GM19463 (cell line): Measurements from ENCODE around the gene EXOSC5.
A peak's percentile ranks its signal among the peaks of the same experiment; 100 is the strongest.
"Not testable (repeated sequence)": the region's sequence is repeated elsewhere in the genome, so short reads cannot be mapped to it uniquely, and the experiment has no call there.

ENCODE experiments used
- ATAC-seq: cut with Tn5 transposase; IDR thresholded peaks from one replicate; pipeline ENCODE4 v1.9.1; 2021; ENCODE audit warnings: mild to moderate bottlenecking, moderate library complexity; ENCODE audit not compliant: unreplicated experiment

Gene EXOSC5

DNA sequence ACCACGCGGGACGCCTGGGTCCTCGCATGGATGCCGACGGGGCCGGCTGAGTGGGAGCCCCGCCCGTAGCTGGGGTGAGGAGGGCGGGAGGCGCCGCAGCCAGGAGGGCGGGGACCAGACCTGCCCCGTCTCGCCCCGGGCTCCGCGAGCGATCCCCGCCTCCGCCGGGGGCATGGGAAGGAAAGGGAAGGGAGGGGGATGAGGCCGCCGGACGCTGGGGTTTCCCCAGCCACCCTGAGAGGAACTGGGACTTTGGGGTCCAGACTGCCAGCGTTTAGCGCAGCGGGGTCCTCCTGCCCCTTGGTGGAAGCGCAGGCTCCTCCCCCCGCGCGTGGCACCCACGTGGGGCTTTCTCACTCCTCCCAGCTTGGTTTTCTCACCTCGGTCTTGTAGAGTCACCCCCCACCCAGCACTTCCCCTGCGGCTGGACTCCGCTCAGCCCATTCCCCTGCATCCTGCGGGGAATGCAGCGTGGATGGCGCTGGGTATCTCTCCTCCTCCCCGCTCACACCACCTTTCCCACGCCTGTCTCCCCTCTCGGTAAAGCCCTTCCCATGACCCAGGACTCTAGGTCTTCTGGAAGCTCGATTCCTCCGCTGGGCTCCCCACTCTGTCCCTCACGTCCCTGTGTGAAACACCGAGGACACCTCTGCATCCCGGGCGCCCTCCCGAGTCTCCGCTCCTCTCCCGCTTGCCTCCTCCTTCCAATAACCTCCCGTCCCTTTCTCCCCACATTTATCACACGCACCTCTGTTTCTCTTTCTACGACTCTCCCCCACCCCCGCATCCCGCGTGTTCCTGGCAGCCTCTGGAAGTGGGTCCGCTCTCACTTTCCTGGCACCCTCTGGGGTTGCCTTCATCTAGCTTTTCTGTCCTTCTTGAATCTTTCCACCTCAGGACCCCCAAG is 45.6 kb downstream of the EXOSC5 start:
- ATAC-seq, result peak; percentile 45

DNA sequence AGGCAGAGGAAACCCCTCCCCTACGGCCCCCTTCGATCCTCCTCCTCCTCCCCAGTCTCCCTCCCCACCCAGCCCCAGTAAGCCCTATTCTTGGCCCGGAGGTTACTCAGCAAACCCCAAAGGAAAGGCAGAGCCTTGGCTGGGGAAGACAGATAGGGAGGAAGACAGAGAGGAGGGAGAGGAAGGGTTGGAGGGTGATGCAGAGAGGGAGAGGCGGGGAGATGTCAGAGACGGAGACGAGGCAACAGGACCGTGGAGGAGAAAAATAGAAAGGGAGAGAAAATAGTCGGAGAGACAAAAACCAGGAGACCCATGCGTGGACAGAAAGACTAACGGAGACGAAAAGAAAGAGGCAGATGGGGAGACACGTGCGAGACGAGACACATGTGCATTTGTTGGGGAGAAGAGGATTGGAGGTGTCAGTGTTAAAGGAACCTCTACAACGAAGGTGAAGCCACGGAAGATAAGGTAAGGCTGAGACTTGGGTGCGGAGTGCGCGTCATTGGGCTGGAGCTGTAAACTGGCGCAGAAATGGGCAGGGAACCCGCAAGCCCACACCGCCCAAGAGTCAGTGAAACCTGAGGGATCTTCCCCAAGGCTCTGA is 46.3 kb downstream of the EXOSC5 start:
- no peak for ATAC-seq

DNA sequence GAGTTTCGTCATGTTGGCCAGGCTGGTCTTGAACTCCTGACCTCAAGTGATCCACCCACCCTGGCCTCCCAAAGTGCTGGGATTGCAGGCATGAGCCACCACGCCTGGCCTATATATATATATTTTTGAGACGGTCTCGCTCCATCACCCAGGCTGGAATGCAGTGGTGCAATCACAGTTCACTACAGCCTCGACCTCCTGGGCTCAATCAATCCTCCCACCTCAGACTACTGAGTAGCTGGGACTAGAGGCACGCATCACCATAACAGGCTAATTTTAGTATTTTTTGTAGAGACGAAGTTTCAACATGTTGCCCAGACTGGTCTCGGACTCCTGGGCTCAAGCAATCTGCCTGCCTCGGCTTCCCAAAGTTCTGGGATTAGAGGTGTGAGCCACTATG is 50.2 kb downstream of the EXOSC5 start:
- ATAC-seq, result not testable (repeated sequence)

DNA sequence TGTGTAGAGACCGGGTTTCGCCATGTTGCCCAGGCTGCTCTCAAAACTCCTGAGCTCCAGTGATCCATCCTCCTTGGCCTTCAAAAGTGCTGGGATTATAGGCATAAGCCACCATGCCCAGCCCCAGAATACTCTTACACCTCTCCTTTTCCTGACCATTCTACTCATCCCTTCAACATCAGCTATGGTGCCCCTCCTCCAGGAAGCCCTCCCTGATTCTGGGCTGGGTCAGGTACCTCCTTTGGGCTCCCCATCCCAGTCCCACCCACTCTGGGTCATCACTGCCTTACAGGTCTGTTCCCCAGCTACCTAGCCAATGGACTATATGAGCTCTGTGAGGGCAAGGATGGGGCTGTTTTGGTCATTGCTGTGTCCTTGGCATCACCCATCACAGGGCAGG is 53.0 kb downstream of the EXOSC5 start:
- ATAC-seq, result no peak

DNA sequence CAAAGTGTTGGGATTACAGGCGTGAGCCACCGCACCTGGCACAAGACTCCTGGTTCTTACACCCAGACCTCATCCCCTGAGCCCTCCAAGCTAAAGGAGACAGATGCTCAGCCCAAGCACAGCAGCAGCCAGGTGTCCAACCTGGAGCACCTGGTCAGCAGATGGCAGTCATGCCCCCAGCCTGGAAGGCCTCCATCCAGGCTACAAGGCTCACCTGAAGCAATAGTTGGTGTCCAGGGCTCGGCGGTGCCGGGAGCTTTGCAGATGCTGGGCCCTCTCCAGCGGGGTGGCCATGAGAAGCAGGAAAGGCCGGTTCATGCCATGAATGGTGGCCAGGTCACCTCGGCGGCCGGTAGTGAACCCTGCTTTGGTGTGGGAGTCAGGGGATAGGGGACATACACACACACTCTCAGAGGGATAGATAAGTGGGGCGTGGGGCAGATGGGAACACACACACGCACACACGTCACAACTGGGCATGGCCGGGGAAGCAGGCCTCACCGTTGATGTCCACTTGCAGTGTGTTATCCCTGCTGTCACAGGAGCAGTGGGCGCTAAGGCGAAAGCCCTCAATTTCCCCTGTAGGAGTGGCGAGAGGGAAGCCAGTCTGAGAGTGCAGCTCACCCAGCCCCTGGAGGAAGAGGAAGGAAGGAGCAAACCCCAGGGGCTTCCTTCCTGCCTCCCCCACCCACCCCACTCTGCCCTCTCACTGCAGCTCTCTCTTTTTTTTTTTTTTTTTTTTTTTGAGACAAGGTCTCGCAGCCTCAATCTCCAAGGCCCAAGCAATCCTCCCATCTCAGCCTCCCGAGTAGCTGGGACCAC is 55.3 kb downstream of the EXOSC5 start:
- ATAC-seq, result no peak

DNA sequence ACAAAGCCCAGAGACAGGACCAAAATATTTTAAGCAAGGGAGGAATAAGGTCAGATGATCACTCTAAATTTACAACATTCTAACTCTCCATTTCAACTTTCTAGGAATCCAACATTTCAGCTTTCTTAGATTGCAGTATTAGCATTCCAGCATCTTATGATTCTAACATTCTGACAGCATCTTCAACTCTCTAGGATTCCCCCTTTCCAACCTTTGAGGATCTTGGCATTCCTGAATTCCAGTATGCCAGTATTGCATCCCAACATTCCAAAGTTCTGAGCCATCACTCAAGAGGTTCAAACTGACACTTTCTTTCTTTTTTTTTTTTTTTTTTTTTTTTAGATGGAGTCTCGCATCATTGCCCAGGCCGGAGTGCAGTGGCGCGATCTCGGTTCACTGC is 57.2 kb downstream of the EXOSC5 start:
- no peak for ATAC-seq
